Measurements from ENCODE around the gene SCN1A. TPM values are rescaled to one million over a fixed set of nuclear protein-coding genes. Genes with fewer than 3 reads are reported as not detected.

The SCN1A gene
- total RNA-seq, 1 donor from 2014 or later = 26.9 TPM

DNA sequence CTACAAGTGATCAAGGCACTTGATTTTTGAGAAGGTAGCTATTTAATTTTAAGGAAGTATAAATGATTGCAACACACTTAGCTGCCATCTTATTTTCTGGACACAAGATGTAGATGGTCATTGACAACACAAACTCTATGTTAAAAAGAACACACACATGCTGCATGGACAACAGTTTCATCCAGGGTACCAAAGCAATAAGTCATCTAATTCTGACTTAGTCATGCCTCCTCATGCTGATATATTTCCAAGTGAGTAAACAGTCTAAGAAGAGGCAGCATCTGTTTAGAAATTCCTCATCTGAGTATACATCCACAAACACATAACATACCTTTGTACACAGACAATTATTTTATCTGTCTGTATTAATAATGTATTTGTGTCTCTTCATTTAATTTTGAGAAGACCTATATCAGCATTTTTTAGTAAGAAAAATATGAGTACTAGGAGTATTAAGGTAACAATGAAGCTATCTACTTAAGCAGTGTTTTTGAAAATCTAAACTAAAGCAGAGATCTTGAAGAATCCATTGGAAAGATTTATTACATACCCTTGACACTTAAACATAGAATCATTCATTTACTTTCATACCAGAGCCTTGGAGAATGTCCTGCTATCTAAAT, 84.9 kb downstream of the SCN1A start:
- Histone ChIP-seq H3K36me3 (no peaks in the 10 kb centered on the region), H3K4me1 (no peaks in the 10 kb centered on the region), H3K27ac (no peak overlapping the region), H3K9me3 (no peaks in the 10 kb centered on the region), H3K4me3 (no peak overlapping the region), H3K27me3 (no peaks in the 10 kb centered on the region)
- DNase-seq = no peak
- ATAC-seq = no peak
- intact Hi-C loops (cut with DNase I) = no loop called here
- TF ChIP-seq, protein P1, sequence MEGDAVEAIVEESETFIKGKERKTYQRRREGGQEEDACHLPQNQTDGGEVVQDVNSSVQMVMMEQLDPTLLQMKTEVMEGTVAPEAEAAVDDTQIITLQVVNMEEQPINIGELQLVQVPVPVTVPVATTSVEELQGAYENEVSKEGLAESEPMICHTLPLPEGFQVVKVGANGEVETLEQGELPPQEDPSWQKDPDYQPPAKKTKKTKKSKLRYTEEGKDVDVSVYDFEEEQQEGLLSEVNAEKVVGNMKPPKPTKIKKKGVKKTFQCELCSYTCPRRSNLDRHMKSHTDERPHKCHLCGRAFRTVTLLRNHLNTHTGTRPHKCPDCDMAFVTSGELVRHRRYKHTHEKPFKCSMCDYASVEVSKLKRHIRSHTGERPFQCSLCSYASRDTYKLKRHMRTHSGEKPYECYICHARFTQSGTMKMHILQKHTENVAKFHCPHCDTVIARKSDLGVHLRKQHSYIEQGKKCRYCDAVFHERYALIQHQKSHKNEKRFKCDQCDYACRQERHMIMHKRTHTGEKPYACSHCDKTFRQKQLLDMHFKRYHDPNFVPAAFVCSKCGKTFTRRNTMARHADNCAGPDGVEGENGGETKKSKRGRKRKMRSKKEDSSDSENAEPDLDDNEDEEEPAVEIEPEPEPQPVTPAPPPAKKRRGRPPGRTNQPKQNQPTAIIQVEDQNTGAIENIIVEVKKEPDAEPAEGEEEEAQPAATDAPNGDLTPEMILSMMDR (IDR thresholded peaks at IDR 0.05) = no peak

DNA sequence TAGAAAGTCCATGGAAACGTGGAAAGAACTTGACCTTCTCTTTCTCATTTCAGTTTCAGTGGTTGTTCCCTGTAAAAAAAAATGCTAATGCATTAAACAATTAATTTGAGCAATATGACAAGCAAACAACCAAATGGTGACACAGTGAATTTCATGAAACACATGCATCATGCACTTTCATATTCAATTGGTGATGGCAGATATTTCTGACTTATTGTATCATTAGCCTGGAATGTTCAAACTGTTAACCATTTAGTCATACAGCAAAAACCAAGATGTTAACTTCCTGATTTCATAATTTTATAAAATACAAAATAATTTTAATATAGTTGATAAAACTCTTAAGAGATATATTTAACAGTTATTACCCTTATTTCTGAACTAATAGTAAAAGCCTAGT, 85.5 kb downstream of the SCN1A start:
- DNase-seq = no peak
- Histone ChIP-seq H3K27me3 (no peaks in the 10 kb centered on the region), H3K9me3 (no peaks in the 10 kb centered on the region), H3K4me1 (no peaks in the 10 kb centered on the region), H3K36me3 (no peaks in the 10 kb centered on the region), H3K27ac (no peak overlapping the region), H3K4me3 (no peak overlapping the region)
- intact Hi-C loops (cut with DNase I) = no loop called here
- ATAC-seq = no peak
- TF ChIP-seq, protein P1 (IDR thresholded peaks at IDR 0.05) = no peak

DNA sequence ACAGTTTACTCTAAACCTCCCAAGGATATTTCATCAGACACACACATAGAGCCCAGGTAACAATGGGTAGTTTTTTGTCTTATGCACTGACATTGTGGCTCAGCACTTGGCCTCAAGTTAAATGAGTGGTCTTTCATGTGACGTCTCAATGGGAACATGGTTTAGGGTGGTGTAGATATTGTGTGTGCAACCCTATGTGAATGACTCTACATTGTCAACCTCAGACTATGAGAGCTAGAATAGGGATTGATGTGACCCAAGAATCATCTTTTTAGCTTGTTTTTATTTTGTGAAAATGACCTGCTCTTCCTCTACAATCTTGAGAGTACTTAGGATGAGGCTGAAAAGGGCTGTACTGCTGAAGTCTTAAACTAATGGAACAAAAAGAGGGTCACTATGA, 86.2 kb downstream of the SCN1A start:
- H3K9me3 ChIP-seq = no peaks in the 10 kb centered on the region
- no peak overlapping the region for H3K4me3 ChIP-seq
- H3K4me1 ChIP-seq = no peaks in the 10 kb centered on the region
- no peak overlapping the region for H3K27ac ChIP-seq
- intact Hi-C loops (cut with DNase I) = no loop called here
- TF ChIP-seq, protein P1 (IDR thresholded peaks at IDR 0.05) = no peak
- H3K27me3 ChIP-seq = no peaks in the 10 kb centered on the region
- ATAC-seq = no peak
- H3K36me3 ChIP-seq = no peaks in the 10 kb centered on the region
- DNase-seq = no peak

DNA sequence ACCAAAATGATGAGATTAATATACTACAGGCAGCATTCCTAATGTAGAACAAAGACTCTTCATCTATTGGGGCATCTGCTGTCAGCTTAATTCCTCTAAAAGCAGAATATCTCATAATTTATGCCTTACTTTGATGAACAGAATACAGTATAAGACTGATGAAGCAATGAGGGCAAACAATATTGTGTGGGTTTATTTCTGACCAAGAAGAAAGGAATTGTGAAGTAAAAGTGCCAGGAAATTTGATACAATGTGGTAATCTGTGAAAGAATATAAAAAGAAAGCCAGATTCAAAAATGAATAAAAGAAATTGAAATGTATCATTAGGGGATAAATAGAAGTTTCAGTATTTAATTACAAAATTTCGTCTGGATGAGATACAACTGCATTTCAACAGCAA, 95.5 kb downstream of the SCN1A start:
- DNase-seq = no peak
- no peak for ATAC-seq
- intact Hi-C loops (cut with DNase I) = no loop called here
- H3K36me3 ChIP-seq = no peaks in the 10 kb centered on the region
- no peak overlapping the region for H3K27ac ChIP-seq
- H3K4me1 ChIP-seq = no peaks in the 10 kb centered on the region
- no peaks in the 10 kb centered on the region for H3K27me3 ChIP-seq
- H3K9me3 ChIP-seq = no peaks in the 10 kb centered on the region
- no peak overlapping the region for H3K4me3 ChIP-seq
- TF ChIP-seq, protein P1 (IDR thresholded peaks at IDR 0.05) = no peak

DNA sequence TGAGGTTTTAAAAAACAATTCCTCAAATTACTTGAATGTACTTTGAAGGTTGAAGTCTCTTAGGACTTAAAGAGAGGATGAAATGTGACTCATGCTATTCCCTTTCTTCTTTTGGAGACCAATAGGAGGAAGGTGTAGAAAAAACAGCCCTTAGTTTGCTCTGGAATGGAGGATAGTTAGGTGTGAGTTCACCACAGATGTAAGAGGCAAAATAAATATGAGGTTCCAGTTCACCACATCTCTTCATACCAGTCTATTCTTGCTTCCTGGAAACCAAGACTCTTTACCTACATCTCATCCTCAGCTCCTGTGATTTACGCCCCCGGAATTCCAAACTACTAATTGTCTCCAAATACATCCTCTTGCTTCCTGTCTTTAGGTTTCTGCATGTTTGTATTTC, 96.8 kb downstream of the SCN1A start:
- H3K27ac ChIP-seq = no peak overlapping the region
- no peaks in the 10 kb centered on the region for H3K4me1 ChIP-seq
- intact Hi-C loops (cut with DNase I) = no loop called here
- no peak overlapping the region for H3K4me3 ChIP-seq
- no peaks in the 10 kb centered on the region for H3K9me3 ChIP-seq
- TF ChIP-seq, protein P1 (IDR thresholded peaks at IDR 0.05) = no peak
- no peaks in the 10 kb centered on the region for H3K27me3 ChIP-seq
- no peak for ATAC-seq
- DNase-seq = no peak
- H3K36me3 ChIP-seq = no peaks in the 10 kb centered on the region

DNA sequence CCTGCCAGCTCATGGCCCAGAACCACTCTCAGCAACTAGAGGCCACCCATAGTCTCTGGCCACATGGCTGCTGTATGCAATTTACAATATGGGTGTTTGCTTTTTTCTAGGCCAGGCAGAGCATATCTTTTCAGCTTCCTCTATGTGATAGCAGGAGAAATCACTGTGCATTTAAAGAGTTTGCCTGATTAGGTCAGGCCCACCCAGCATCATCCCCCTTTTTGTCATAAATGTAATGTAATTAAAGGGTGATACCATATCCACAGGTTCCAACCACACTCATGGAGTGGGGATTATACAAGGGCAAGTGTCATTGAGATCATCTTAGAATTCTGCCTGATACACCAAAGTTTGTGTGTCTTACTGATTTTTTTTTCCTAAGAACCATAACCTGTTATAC, 102.5 kb downstream of the SCN1A start:
- no peaks in the 10 kb centered on the region for H3K36me3 ChIP-seq
- H3K27me3 ChIP-seq = no peaks in the 10 kb centered on the region
- no peak overlapping the region for H3K4me3 ChIP-seq
- H3K9me3 ChIP-seq = no peaks in the 10 kb centered on the region
- ATAC-seq (no peak), DNase-seq (no peak)
- H3K27ac ChIP-seq = no peak overlapping the region
- TF ChIP-seq, protein P1 (IDR thresholded peaks at IDR 0.05) = no peak
- no peaks in the 10 kb centered on the region for H3K4me1 ChIP-seq
- intact Hi-C loops (cut with DNase I) = no loop called here

Measured in upper lobe of right lung (tissue), 1 donor.